Esophagus (tissue), 2 donors: ENCODE measurements around the gene ANKRD13C. TPM values are rescaled to one million over a fixed set of nuclear protein-coding genes. Genes with fewer than 3 reads are reported as not detected.

Experiments
- H3K27ac ChIP-seq, 2 donors: one replicate each; pipeline ENCODE4 v1.5.1; 2013; ENCODE audit warnings: low read depth in 2 of 2, mild to moderate bottlenecking in 2 of 2, inconsistent platforms in 1 of 2, low read length in 1 of 2, moderate library complexity in 1 of 2
- H3K27me3 ChIP-seq, 2 donors: one replicate each; pipeline ENCODE4 v1.6.1; 2013; ENCODE audit warnings: low read length in 2 of 2, control low read depth in 1 of 2, mild to moderate bottlenecking in 1 of 2; ENCODE audit not compliant: insufficient read depth in 2 of 2, control insufficient read depth in 1 of 2
- H3K36me3 ChIP-seq, 2 donors: one replicate each; pipeline ENCODE4 v1.6.1; 2013; ENCODE audit warnings: low read length in 1 of 2; ENCODE audit not compliant: control insufficient read depth in 2 of 2, insufficient read depth in 2 of 2
- H3K4me1 ChIP-seq, 2 donors: one replicate each; pipeline ENCODE4 v1.6.1; 2013; ENCODE audit warnings: low read length in 1 of 2; ENCODE audit not compliant: control insufficient read depth in 2 of 2, insufficient read depth in 2 of 2
- H3K4me3 ChIP-seq, 2 donors: one replicate each; pipeline ENCODE4 v1.5.1; 2013; ENCODE audit warnings: low read length in 2 of 2, mild to moderate bottlenecking in 2 of 2, low read depth in 1 of 2, moderate library complexity in 1 of 2
- H3K9me3 ChIP-seq, 2 donors: one replicate each; pipeline ENCODE4 v1.6.1; 2013; ENCODE audit warnings: mild to moderate bottlenecking in 2 of 2, low read depth in 1 of 2, low read length in 1 of 2, moderate library complexity in 1 of 2; ENCODE audit not compliant: control insufficient read depth in 2 of 2, insufficient read depth in 1 of 2
- WGBS, 2 donors: extraction: QIAGEN DNeasy Blood & Tissue Kit; methylation state at CpG; one replicate each; pipeline ENCODE4 v1.1.7; 2013; 5-methylcytosine and 5-hydroxymethylcytosine counted together
- polyA plus RNA-seq, 2 donors: library from polyadenylated mRNA; stranded (reverse); fragments of 200-250 nt; gene quantifications; one replicate each; pipeline ENCODE4 v1.2.3, GENCODE V29; 2013
- donor health status: healthy with polysubstance abuse.
- donor health status: Bipolar disorder and iron deficiency.

Gene ANKRD13C
- polyA plus RNA-seq, 2 donors = 6.4 to 7.2 TPM

DNA sequence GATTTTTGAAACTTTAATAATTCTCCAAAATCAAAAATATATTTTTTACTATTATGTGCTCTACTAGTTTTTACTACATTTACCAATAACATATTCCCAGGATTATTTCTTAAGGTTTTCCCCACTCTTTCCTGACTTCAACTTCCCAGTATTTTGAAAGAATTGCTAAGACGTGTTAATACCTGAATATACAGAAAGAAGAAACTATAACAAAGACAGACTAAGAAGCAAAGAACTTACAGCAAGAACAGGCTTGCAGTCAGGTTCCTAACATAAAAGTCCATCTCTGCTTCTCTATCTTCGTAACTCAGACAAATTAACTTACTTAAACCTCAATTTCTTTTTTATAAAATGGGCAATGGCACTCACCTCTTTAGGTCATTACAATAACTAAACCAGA lies 70.2 kb downstream of the ANKRD13C start:
- H3K4me3 ChIP-seq = no peak overlapping the region
- no peaks in the 10 kb centered on the region for H3K27me3 ChIP-seq
- no peak overlapping the region for H3K27ac ChIP-seq
- no peaks in the 10 kb centered on the region for H3K9me3 ChIP-seq
- WGBS, 2 donors = 57 to 79% methylated on average over 2 of the region's 2 CpGs
- H3K4me1 ChIP-seq = no peaks in the 10 kb centered on the region
- peaks cover 0 to 2% of the 10 kb centered on the region in 2 donors for H3K36me3 ChIP-seq

DNA sequence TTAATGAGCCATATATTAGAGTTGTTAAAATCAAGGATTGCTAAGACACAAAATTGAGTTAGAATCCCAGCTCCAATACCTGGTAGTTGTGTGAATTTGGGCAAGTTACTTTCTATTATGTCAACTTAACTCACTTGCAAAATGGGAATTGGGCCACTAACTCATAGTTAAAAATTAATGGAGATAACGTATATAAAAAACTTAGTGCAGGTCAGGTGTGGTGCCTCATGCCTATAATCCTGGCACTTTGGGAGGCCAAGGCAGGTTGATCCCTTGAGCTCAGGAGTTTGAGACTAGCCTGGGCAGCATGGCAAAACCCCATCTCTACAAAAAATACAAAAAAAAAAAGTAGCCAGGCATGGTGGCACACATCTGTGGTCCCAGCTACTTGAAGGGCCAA lies 75.8 kb downstream of the ANKRD13C start:
- 71 to 88% methylated on average over 1 of the region's 1 CpG for WGBS, 2 donors
- H3K27me3 ChIP-seq = no peaks in the 10 kb centered on the region
- H3K36me3 ChIP-seq = no peaks in the 10 kb centered on the region
- no peak overlapping the region for H3K27ac ChIP-seq
- H3K4me3 ChIP-seq = no peak overlapping the region
- H3K9me3 ChIP-seq = no peaks in the 10 kb centered on the region
- H3K4me1 ChIP-seq = no peaks in the 10 kb centered on the region

GRCh38 chr1:70277875-70278274 lies 76.6 kb downstream of the ANKRD13C start:
- no peaks in the 10 kb centered on the region for H3K36me3 ChIP-seq
- WGBS, 2 donors = 92 to 99% methylated on average over 5 of the region's 5 CpGs

DNA sequence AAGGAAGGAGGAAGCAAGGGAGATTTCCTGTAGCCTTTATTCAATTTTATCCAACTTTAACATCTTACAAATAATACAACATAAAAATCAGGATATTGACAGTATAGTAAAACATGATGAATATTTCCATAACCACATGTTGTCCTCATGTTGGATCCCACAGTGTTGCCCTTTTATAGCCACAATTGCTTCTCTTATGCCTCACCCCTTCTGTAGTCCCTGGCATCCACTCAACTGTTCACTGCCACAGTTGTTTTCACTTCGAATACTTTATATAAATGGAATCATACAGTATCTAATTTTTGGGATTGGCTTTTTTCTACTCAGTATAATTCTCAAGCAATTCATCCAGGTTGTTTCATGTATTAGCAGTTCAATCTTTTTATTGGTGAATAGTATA lies 88.6 kb downstream of the ANKRD13C start:
- Histone ChIP-seq H3K27me3 (no peaks in the 10 kb centered on the region), H3K4me1 (no peaks in the 10 kb centered on the region), H3K36me3 (peaks cover 0 to 2% of the 10 kb centered on the region in 2 donors), H3K4me3 (no peak overlapping the region), H3K27ac (no peak overlapping the region), H3K9me3 (no peaks in the 10 kb centered on the region)
- WGBS, 2 donors = 90 to 92% methylated on average over 1 of the region's 1 CpG

More at GRCh38 chr1:70277875-70278274, 76.6 kb downstream of the ANKRD13C start:
- no peak overlapping the region for H3K27ac ChIP-seq
- no peaks in the 10 kb centered on the region for H3K4me1 ChIP-seq
- no peaks in the 10 kb centered on the region for H3K9me3 ChIP-seq
- no peak overlapping the region for H3K4me3 ChIP-seq
- no peaks in the 10 kb centered on the region for H3K27me3 ChIP-seq

DNA sequence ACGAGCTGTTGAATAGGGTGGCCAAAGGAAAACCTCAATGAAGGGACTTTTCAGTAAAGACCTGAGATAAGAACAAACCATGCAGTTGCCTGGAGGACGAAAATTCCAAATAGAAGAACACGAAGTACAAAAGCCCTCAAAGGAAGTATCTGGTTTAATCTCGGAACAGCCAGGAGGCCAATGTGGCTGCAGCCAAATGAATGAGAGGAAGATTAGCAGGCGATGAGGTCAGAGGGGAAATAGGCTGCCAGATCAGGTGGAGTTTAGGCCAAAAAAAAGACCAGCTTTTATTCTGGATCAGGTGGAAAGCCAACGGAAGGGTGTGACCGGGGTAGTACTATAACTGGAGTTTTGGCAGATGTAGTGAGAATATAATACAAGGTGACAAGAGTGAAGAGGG lies 89.7 kb downstream of the ANKRD13C start:
- 68 to 76% methylated on average over 7 of the region's 7 CpGs for WGBS, 2 donors
- Histone ChIP-seq H3K4me3 (no peak overlapping the region), H3K36me3 (no peaks in the 10 kb centered on the region)

DNA sequence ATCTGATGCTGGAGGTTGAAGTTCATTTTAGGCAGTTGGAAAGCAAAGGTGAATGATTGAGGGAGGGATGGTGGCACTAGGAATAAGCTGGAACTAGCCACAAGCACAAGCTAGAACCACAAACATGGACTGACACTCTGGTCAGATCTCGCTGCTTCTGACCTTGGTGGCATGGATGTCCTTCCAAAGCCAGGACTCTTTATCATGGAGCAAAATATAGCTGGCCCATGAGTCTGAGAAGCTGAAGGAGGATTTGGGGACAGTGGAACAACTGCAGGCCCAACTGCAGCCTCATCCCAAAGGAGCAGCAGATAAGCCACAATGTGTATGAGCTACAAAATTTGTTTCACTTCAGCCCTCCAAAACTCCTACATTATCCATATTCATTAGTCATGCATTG lies 97.9 kb downstream of the ANKRD13C start:
- H3K36me3 ChIP-seq = no peaks in the 10 kb centered on the region
- no peak overlapping the region for H3K27ac ChIP-seq
- no peak overlapping the region for H3K4me3 ChIP-seq
- no peaks in the 10 kb centered on the region for H3K27me3 ChIP-seq
- H3K4me1 ChIP-seq = no peaks in the 10 kb centered on the region
- WGBS, 2 donors = 79 to 100% methylated on average over 1 of the region's 1 CpG
- no peaks in the 10 kb centered on the region for H3K9me3 ChIP-seq

More for the DNA sequence above, 89.7 kb downstream of the ANKRD13C start:
- no peaks in the 10 kb centered on the region for H3K27me3 ChIP-seq
- H3K27ac ChIP-seq = no peak overlapping the region
- H3K9me3 ChIP-seq = no peaks in the 10 kb centered on the region
- H3K4me1 ChIP-seq = no peaks in the 10 kb centered on the region

- Histone ChIP-seq H3K27ac (no peak overlapping the region), H3K4me3 (no peak overlapping the region), H3K9me3 (no peaks in the 10 kb centered on the region), H3K4me1 (no peaks in the 10 kb centered on the region), H3K27me3 (no peaks in the 10 kb centered on the region), H3K36me3 (peaks cover 4% of the 10 kb centered on the region in 2 donors)
- WGBS, 2 donors = 82 to 86% methylated on average over 4 of the region's 4 CpGs
These were observed 105.8 kb downstream of the ANKRD13C start for GRCh38 chr1:70248729-70249128.

DNA sequence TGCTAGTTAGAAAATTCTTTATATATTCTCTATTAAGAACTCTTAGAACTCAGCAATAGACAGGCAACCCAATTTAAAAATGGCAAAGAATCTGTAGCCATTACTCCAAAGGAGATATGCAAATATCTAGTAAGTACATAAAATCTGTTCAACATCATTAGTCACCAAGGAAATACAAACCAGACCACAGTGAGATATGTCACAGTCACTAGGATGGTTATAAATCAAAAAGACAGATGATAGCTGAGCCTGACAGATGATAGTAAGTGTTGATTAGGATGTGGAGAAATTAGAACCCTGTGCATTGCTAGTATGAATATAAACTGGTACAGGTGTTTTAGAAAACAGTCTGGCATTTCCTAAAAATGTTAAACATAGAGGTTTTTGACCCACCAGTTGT lies 106.8 kb downstream of the ANKRD13C start:
- Histone ChIP-seq H3K4me1 (no peaks in the 10 kb centered on the region), H3K27me3 (no peaks in the 10 kb centered on the region), H3K9me3 (no peaks in the 10 kb centered on the region), H3K4me3 (no peak overlapping the region), H3K27ac (no peak overlapping the region), H3K36me3 (peaks cover 4 to 5% of the 10 kb centered on the region in 2 donors)

DNA sequence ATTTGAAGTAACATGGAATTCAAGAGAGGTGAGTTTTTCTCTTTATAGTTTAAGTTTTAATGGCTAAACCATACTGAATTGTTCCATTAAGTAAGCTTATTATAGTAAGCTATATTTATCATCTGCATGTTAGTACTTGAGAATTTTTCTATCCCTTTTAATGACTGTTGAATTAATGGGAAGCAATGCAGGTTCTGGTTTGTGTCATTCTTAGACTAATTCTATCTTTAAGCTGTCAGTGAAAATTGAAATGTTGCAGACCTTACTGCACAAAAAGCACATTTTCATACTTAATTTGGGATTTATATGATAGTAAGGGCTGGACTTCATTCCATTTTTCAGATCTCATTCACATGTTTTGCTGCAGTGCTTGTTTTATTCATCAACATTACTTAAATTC lies 107.4 kb downstream of the ANKRD13C start:
- Histone ChIP-seq H3K27ac (no peak overlapping the region), H3K36me3 (peaks cover 4 to 8% of the 10 kb centered on the region in 2 donors), H3K4me1 (no peaks in the 10 kb centered on the region), H3K9me3 (no peaks in the 10 kb centered on the region), H3K27me3 (no peaks in the 10 kb centered on the region), H3K4me3 (no peak overlapping the region)

- no peaks in the 10 kb centered on the region for H3K27me3 ChIP-seq
- H3K4me3 ChIP-seq = no peak overlapping the region
- no peaks in the 10 kb centered on the region for H3K4me1 ChIP-seq
- no peaks in the 10 kb centered on the region for H3K9me3 ChIP-seq
- no peak overlapping the region for H3K27ac ChIP-seq
- H3K36me3 ChIP-seq = peaks cover 13 to 24% of the 10 kb centered on the region in 2 donors
These were observed 114.6 kb downstream of the ANKRD13C start for GRCh38 chr1:70239940-70240339.
